ENCODE data around the gene ECSIT. TPM values are rescaled to one million over a fixed set of nuclear protein-coding genes. Genes with fewer than 3 reads are reported as not detected.

ECSIT gene
- total and polyA plus RNA-seq, 2 experiments from 2014 or later: 17.1 to 28.0 TPM

- 23 to 37% methylated on average over 5 to 8 of the region's 8 CpGs for WGBS, 2 experiments (ENCODE audit: low coverage in 1 of 2, low lambda C conversion rate in 2 of 2, missing lambda C conversion rate in 2 of 2)
- no peak overlapping the region for H3K4me3 ChIP-seq
- no peaks in the 10 kb centered on the region for H3K79me2 ChIP-seq (ENCODE audit: insufficient read depth)
- TF ChIP-seq EZH2phosphoT487 (IDR thresholded peaks at IDR 0.05; ENCODE audit: insufficient read depth, low read depth) (no peak), EZH2 (IDR thresholded peaks at IDR 0.05; ENCODE audit: insufficient read depth, poor library complexity, severe bottlenecking) (no peak)
- in situ Hi-C loops (cut with MboI): loop anchor here (25.0 kb wide), 1 partner anchor 178 kb away; the partner anchor contains the start of gene TSPAN16
- DNase-seq: no peak
- no peaks in the 10 kb centered on the region for H3F3A ChIP-seq (ENCODE audit: insufficient read depth)
- no peak overlapping the region for H3K4me2 ChIP-seq (ENCODE audit: unreplicated experiment)
- no peaks in the 10 kb centered on the region for H4K20me1 ChIP-seq (ENCODE audit: insufficient read depth)
- no peak overlapping the region for H2AFZ ChIP-seq
- H3K27ac ChIP-seq: no peak overlapping the region
- H3K9me3 ChIP-seq (ENCODE audit: low read depth): no peaks in the 10 kb centered on the region
- H3K36me3 ChIP-seq (ENCODE audit: low read depth): no peaks in the 10 kb centered on the region
- H3K4me1 ChIP-seq (ENCODE audit: insufficient read depth): no peaks in the 10 kb centered on the region
- no peak overlapping the region for H3K9ac ChIP-seq
- H3K9me2 ChIP-seq (ENCODE audit: insufficient read depth): no peaks in the 10 kb centered on the region
- H3K27me3 ChIP-seq (replicated peaks; ENCODE audit: insufficient read depth): no peaks in the 10 kb centered on the region
Measured at GRCh38 chr19:11465600-11465999, 63.3 kb downstream of the ECSIT start.

- no peaks in the 10 kb centered on the region for H3F3A ChIP-seq (ENCODE audit: insufficient read depth)
- H3K4me3 ChIP-seq: no peak overlapping the region
- H3K4me1 ChIP-seq (ENCODE audit: insufficient read depth): no peaks in the 10 kb centered on the region
- in situ Hi-C loops (cut with MboI): loop anchor here (25.0 kb wide), 1 partner anchor 177 kb away; the partner anchor contains the start of gene TSPAN16
- H3K9me2 ChIP-seq (ENCODE audit: insufficient read depth): no peaks in the 10 kb centered on the region
- H3K36me3 ChIP-seq (ENCODE audit: low read depth): no peaks in the 10 kb centered on the region
- TF ChIP-seq EZH2 (IDR thresholded peaks at IDR 0.05; ENCODE audit: insufficient read depth, poor library complexity, severe bottlenecking): no peak
- TF ChIP-seq EZH2phosphoT487 (IDR thresholded peaks at IDR 0.05; ENCODE audit: insufficient read depth, low read depth): no peak
- H3K27ac ChIP-seq: no peak overlapping the region
- no peak overlapping the region for H3K9ac ChIP-seq
- H2AFZ ChIP-seq: no peak overlapping the region
- no peak for DNase-seq
- H4K20me1 ChIP-seq (ENCODE audit: insufficient read depth): no peaks in the 10 kb centered on the region
- 67 to 76% methylated on average over 9 to 11 of the region's 11 CpGs for WGBS, 2 experiments (ENCODE audit: low coverage in 1 of 2, low lambda C conversion rate in 2 of 2, missing lambda C conversion rate in 2 of 2)
- no peaks in the 10 kb centered on the region for H3K27me3 ChIP-seq (replicated peaks; ENCODE audit: insufficient read depth)
- H3K4me2 ChIP-seq (ENCODE audit: unreplicated experiment): no peak overlapping the region
- no peaks in the 10 kb centered on the region for H3K9me3 ChIP-seq (ENCODE audit: low read depth)
- H3K79me2 ChIP-seq (ENCODE audit: insufficient read depth): no peaks in the 10 kb centered on the region
Measured at GRCh38 chr19:11464333-11465265, 64.3 kb downstream of the ECSIT start.

- in situ Hi-C loops (cut with MboI): loop anchor here (25.0 kb wide), 1 partner anchor 176 kb away; the partner anchor contains the start of gene TSPAN16
Measured at GRCh38 chr19:11463391-11463790, 65.5 kb downstream of the ECSIT start.

GRCh38 chr19:11461453-11461852 lies 67.5 kb downstream of the ECSIT start:
- Histone ChIP-seq H3K79me2 (ENCODE audit: insufficient read depth) (no peaks in the 10 kb centered on the region), H3K9me3 (ENCODE audit: low read depth) (no peaks in the 10 kb centered on the region), H3K9me2 (ENCODE audit: insufficient read depth) (no peaks in the 10 kb centered on the region), H3K36me3 (ENCODE audit: low read depth) (no peaks in the 10 kb centered on the region), H3K4me3 (no peak overlapping the region), H3K4me1 (ENCODE audit: insufficient read depth) (no peaks in the 10 kb centered on the region), H3K4me2 (ENCODE audit: unreplicated experiment) (no peak overlapping the region), H3K27ac (no peak overlapping the region), H2AFZ (no peak overlapping the region), H4K20me1 (ENCODE audit: insufficient read depth) (no peaks in the 10 kb centered on the region), H3F3A (ENCODE audit: insufficient read depth) (no peaks in the 10 kb centered on the region), H3K27me3 (replicated peaks; ENCODE audit: insufficient read depth) (no peaks in the 10 kb centered on the region), H3K9ac (no peak overlapping the region)
- TF ChIP-seq EZH2phosphoT487 (IDR thresholded peaks at IDR 0.05; ENCODE audit: insufficient read depth, low read depth) (no peak), EZH2 (IDR thresholded peaks at IDR 0.05; ENCODE audit: insufficient read depth, poor library complexity, severe bottlenecking) (no peak)
- in situ Hi-C loops (cut with MboI): loop anchor here (25.0 kb wide), 1 partner anchor 174 kb away; the partner anchor contains the start of gene TSPAN16
- no peak for DNase-seq
- WGBS, 2 experiments (ENCODE audit: low coverage in 1 of 2, low lambda C conversion rate in 2 of 2, missing lambda C conversion rate in 2 of 2): 51 to 79% methylated on average over 2 of the region's 2 CpGs

More at GRCh38 chr19:11463391-11463790, 65.5 kb downstream of the ECSIT start:
- no peak for TF ChIP-seq EZH2 (IDR thresholded peaks at IDR 0.05; ENCODE audit: insufficient read depth, poor library complexity, severe bottlenecking)
- TF ChIP-seq EZH2phosphoT487 (IDR thresholded peaks at IDR 0.05; ENCODE audit: insufficient read depth, low read depth): no peak
- H3K27me3 ChIP-seq (replicated peaks; ENCODE audit: insufficient read depth): no peaks in the 10 kb centered on the region
- no peak overlapping the region for H3K4me3 ChIP-seq
- no peak for DNase-seq
- H2AFZ ChIP-seq: no peak overlapping the region
- no peaks in the 10 kb centered on the region for H3F3A ChIP-seq (ENCODE audit: insufficient read depth)
- H3K9ac ChIP-seq: no peak overlapping the region
- H3K27ac ChIP-seq: no peak overlapping the region
- no peaks in the 10 kb centered on the region for H3K4me1 ChIP-seq (ENCODE audit: insufficient read depth)
- H3K36me3 ChIP-seq (ENCODE audit: low read depth): no peaks in the 10 kb centered on the region
- H3K4me2 ChIP-seq (ENCODE audit: unreplicated experiment): no peak overlapping the region
- no peaks in the 10 kb centered on the region for H3K79me2 ChIP-seq (ENCODE audit: insufficient read depth)
- no peaks in the 10 kb centered on the region for H3K9me3 ChIP-seq (ENCODE audit: low read depth)
- H3K9me2 ChIP-seq (ENCODE audit: insufficient read depth): no peaks in the 10 kb centered on the region
- 64 to 70% methylated on average over 12 of the region's 12 CpGs for WGBS, 2 experiments (ENCODE audit: low coverage in 1 of 2, low lambda C conversion rate in 2 of 2, missing lambda C conversion rate in 2 of 2)
- no peaks in the 10 kb centered on the region for H4K20me1 ChIP-seq (ENCODE audit: insufficient read depth)
